Measurements from ENCODE around the gene FCSK.

GRCh38 chr16:70432356-70432722 lies 22.1 kb upstream of the FCSK start:
- TF ChIP-seq POLR2A (IDR thresholded peaks at IDR 0.05) (no peak), POLR2AphosphoS5 (IDR thresholded peaks at IDR 0.05) (no peak), EP300 (IDR thresholded peaks at IDR 0.05) (no peak)
- TF ChIP-seq, protein P1, sequence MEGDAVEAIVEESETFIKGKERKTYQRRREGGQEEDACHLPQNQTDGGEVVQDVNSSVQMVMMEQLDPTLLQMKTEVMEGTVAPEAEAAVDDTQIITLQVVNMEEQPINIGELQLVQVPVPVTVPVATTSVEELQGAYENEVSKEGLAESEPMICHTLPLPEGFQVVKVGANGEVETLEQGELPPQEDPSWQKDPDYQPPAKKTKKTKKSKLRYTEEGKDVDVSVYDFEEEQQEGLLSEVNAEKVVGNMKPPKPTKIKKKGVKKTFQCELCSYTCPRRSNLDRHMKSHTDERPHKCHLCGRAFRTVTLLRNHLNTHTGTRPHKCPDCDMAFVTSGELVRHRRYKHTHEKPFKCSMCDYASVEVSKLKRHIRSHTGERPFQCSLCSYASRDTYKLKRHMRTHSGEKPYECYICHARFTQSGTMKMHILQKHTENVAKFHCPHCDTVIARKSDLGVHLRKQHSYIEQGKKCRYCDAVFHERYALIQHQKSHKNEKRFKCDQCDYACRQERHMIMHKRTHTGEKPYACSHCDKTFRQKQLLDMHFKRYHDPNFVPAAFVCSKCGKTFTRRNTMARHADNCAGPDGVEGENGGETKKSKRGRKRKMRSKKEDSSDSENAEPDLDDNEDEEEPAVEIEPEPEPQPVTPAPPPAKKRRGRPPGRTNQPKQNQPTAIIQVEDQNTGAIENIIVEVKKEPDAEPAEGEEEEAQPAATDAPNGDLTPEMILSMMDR (IDR thresholded peaks at IDR 0.05) = no peak
